GM12865 (cell line): ENCODE results near the gene CTNNA3.

Experiments used
- DNase-seq: peaks from one replicate; pipeline ENCODE4 v3.0.0; 2010; ENCODE audit warnings: low read depth
- H3K4me3 ChIP-seq: 2 replicates; pipeline ENCODE4 v1.5.1; 2011; ENCODE audit warnings: mild to moderate bottlenecking, low read depth, low read length, control low read depth
- TF ChIP-seq, protein P1 (sequence below): IDR thresholded peaks from 2 replicates; pipeline ENCODE4 v1.5.1; 2011; ENCODE audit warnings: low read length, control low read depth, low read depth, inconsistent platforms; ENCODE audit not compliant: insufficient read depth; ENCODE audit errors: missing control alignments

Gene CTNNA3

DNA sequence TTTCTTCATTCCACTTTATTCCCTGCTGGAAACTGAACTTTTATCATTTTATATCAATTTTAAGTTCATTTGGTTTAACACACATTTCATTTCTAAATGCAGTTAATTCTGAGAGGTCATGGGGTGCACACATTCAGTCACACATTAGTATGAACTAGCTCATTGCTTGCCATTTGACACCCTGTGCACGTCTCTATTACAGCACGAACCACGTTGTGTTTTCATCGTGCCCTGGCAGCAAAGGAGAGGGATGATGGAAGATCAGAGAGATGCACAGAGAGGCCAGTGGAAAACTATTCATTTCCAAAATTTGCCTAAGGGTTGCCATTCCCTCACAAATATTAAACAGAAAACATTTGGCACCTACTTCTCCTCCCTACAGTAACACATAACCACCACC lies 45.4 kb downstream of the CTNNA3 start:
- TF ChIP-seq, protein P1, sequence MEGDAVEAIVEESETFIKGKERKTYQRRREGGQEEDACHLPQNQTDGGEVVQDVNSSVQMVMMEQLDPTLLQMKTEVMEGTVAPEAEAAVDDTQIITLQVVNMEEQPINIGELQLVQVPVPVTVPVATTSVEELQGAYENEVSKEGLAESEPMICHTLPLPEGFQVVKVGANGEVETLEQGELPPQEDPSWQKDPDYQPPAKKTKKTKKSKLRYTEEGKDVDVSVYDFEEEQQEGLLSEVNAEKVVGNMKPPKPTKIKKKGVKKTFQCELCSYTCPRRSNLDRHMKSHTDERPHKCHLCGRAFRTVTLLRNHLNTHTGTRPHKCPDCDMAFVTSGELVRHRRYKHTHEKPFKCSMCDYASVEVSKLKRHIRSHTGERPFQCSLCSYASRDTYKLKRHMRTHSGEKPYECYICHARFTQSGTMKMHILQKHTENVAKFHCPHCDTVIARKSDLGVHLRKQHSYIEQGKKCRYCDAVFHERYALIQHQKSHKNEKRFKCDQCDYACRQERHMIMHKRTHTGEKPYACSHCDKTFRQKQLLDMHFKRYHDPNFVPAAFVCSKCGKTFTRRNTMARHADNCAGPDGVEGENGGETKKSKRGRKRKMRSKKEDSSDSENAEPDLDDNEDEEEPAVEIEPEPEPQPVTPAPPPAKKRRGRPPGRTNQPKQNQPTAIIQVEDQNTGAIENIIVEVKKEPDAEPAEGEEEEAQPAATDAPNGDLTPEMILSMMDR: no peak
- DNase-seq: no peak
- no peak overlapping the region for H3K4me3 ChIP-seq

DNA sequence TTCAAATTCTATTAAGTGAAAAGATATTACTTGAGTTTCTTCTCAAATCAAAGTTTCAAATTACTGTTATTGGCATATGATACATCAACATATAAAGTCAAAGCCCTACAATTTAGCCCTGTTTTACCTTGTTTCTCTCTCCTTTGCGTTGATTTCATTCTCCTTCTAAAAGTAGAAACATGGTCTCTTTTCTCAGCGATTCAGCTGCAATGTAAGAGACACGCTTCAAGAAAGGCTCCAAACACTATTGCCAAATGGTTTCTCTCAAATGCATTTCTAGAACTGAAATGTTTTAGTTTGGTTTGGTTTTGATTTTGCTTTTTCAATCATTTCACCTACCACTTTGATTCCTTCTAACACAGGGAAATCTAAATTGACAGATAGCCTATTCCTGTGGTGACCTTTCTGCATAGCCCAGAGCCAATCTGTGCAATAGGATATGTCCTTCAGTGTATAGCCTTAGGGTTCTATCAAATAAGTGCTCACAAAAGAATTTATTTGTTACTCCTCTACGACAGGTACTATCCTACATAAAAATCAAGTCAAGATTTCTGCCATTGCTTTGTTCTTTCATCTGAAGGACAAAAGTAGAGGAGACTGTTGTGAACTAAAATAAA lies 47.3 kb downstream of the CTNNA3 start:
- no peak for DNase-seq
- no peak overlapping the region for H3K4me3 ChIP-seq
- TF ChIP-seq, protein P1: no peak

DNA sequence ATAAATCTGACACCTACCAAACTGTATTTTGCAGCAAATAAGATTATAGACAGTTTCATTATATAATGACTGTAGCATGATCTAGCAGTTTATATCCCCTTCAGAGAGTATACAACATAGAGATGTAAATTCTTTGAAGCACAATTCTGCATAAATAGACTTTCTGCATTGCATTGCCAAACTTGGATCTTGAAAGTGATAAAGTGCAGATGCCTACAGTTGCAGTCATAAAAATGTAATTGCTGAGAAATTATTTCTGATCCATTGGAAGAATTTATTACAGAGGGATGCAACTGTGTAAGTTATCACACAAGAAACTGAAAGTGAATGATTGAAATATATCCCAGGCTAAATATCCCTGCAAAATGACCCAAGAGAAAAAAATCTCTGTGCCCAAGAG lies 65.1 kb downstream of the CTNNA3 start:
- TF ChIP-seq, protein P1: no peak
- DNase-seq: no peak
- no peak overlapping the region for H3K4me3 ChIP-seq

DNA sequence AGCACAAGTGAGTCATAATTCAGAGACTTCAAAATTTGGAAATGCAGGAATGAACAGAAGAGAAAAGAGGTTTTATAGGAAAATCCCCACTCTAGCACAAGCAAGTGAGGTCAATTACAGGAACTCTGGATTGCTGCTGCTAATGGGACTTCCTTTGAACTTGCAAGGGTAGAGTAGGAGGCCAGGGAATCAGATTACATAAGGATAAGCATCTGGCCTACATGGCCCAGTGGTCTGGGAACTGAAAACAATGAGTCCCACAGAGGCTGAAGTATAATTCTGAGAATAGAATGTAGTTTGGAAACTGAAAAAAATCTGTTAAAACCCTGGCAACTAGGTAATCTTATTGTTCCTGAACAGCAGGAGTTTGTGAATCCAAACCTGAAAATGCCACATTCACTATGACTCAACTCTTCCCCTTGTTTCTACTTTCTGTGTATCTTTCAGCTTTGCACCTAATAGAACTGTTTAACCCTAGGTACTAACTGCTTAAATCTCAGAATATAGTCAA lies 66.5 kb downstream of the CTNNA3 start:
- TF ChIP-seq, protein P1: no peak
- no peak overlapping the region for H3K4me3 ChIP-seq
- peak; percentile 59 for DNase-seq

DNA sequence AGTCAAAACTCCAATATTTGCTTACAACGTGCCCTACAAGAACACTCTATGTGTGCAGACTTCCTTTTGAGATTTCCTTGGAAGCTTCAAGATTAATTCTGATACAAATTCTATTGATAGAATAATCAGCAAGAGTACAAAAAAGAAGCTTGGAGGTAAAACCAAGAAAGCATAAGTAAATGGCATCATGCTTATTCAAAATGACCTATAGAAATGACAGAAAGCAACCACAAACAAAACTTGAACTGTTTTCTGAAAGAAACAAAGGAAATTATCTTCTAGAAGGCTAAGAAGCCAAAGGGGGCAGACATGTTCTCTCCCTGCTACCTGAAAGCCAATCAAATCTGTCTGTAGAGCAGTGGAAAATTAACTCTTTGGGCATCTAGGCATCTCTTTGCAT lies 73.0 kb downstream of the CTNNA3 start:
- no peak for DNase-seq
- no peak overlapping the region for H3K4me3 ChIP-seq

DNA sequence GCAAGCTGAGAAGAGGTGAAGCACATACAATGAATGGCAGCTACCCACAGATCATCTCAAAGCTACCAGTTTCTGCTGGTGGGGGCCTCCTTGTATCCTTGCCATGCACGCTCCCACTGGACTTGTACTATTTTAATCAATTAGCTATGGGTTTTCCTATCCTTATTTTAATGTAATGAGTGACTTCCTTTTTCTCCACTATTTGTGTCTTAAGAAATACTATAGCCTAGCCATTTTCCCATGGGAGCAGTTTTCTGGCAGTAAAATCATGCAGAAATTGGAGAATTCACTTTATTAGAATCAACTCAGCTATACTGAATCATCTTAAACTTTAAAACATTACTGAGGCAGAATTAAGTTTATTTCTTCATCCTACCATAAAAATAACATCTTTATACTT lies 73.5 kb downstream of the CTNNA3 start:
- H3K4me3 ChIP-seq: no peak overlapping the region
- TF ChIP-seq, protein P1: no peak
- DNase-seq: no peak

More for the DNA sequence above, 73.0 kb downstream of the CTNNA3 start:
- TF ChIP-seq, protein P1: no peak

DNA sequence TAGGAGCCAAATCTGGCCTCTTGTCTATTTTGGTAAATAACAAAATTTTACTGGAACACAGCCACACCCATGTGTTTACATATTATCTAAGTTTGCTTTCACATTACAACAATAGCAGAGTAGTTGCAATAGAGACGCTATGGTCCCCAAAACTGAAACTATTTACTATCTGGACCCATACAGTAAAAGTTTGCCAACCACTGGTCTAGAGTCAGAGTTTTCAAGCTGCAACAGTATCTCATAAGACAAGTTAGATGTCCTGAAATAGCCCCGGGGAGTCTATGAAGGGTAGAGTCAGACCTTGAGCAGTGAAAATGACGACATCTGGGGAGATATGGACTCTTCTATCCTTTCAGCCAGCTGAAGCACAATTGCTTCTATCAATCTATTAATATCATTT lies 74.2 kb downstream of the CTNNA3 start:
- DNase-seq: peak; percentile 59
- TF ChIP-seq, protein P1: no peak

More for the DNA sequence above, 74.2 kb downstream of the CTNNA3 start:
- no peak overlapping the region for H3K4me3 ChIP-seq
